Lower leg skin (tissue), 3 donors: ENCODE data around the gene POLD3.

Experiments used
- CTCF ChIP-seq, 3 donors: fragments of 450-650 bp; IDR thresholded peaks; one replicate each; pipeline ENCODE4 v1.5.1; 2016; ENCODE audit warnings: antibody characterized with exemption in 3 of 3, mild to moderate bottlenecking in 3 of 3, moderate library complexity in 2 of 3
- POLR2A ChIP-seq, 2 donors: fragments of 450-650 bp; IDR thresholded peaks; one replicate each; pipeline ENCODE4 v1.6.1; 2016 to 2017; ENCODE audit warnings: antibody characterized with exemption in 2 of 2, mild to moderate bottlenecking in 1 of 2, moderate library complexity in 1 of 2

GRCh38 chr11:74647404-74647803 is 55.0 kb downstream of the POLD3 start:
- TF ChIP-seq CTCF (IDR thresholded peaks at IDR 0.05) (no peak), POLR2A (IDR thresholded peaks at IDR 0.05) (no peak)
